ENCODE results near the gene KIAA2012. TPM values are rescaled to one million over a fixed set of nuclear protein-coding genes. Genes with fewer than 3 reads are reported as not detected.

KIAA2012 gene
- total RNA-seq, 1 experiment from 2014 or later = not detected

- no peak for DNase-seq (ENCODE audit: low spot score)
- Histone ChIP-seq H3K27ac (ENCODE audit: low read depth, low read length, poor library complexity, severe bottlenecking) (no peak overlapping the region), H3K4me3 (ENCODE audit: low read depth, low read length, poor library complexity, severe bottlenecking) (no peak overlapping the region), H3K9me3 (ENCODE audit: low read depth, low read length, poor library complexity, severe bottlenecking) (no peaks in the 10 kb centered on the region), H3K27me3 (replicated peaks; ENCODE audit: insufficient read depth, low read depth, low read length, poor library complexity) (no peaks in the 10 kb centered on the region), H3K36me3 (ENCODE audit: insufficient read depth, low read length, poor library complexity, severe bottlenecking) (no peaks in the 10 kb centered on the region), H3K4me1 (ENCODE audit: insufficient read depth, low read length, poor library complexity, severe bottlenecking) (peaks cover 16% of the 10 kb centered on the region)
- no TSS peak for BruUV-seq (replicated peaks)
- CTCF ChIA-PET = no interaction called here
- TF ChIP-seq CTCF (conservative IDR thresholded peaks at IDR 0.05; ENCODE audit: low read depth, low read length) (no peak), EZH2 (IDR thresholded peaks at IDR 0.05; ENCODE audit: borderline replicate concordance, low read depth, low read length, poor library complexity, severe bottlenecking) (no peak)
- POLR2A ChIA-PET (ENCODE audit: low non-redundant PET) = no interaction called here
- intact Hi-C loops (cut with micrococcal nuclease; ENCODE audit: unreplicated experiment) = no loop called here
Measured at GRCh38 chr2:202142540-202142939, 69.5 kb downstream of the KIAA2012 start.

- no peak overlapping the region for H3K27ac ChIP-seq (ENCODE audit: low read depth, low read length, poor library complexity, severe bottlenecking)
- H3K27me3 ChIP-seq (replicated peaks; ENCODE audit: insufficient read depth, low read depth, low read length, poor library complexity) = no peaks in the 10 kb centered on the region
- no peaks in the 10 kb centered on the region for H3K9me3 ChIP-seq (ENCODE audit: low read depth, low read length, poor library complexity, severe bottlenecking)
- no peak for DNase-seq (ENCODE audit: low spot score)
- no peaks in the 10 kb centered on the region for H3K36me3 ChIP-seq (ENCODE audit: insufficient read depth, low read length, poor library complexity, severe bottlenecking)
- H3K4me3 ChIP-seq (ENCODE audit: low read depth, low read length, poor library complexity, severe bottlenecking) = no peak overlapping the region
- no TSS peak for BruUV-seq (replicated peaks)
- ChIA-PET CTCF (no interaction called here), POLR2A (ENCODE audit: low non-redundant PET) (no interaction called here)
- H3K4me1 ChIP-seq (ENCODE audit: insufficient read depth, low read length, poor library complexity, severe bottlenecking) = peaks cover 22% of the 10 kb centered on the region
- intact Hi-C loops (cut with micrococcal nuclease; ENCODE audit: unreplicated experiment) = no loop called here
- no peak for TF ChIP-seq EZH2 (IDR thresholded peaks at IDR 0.05; ENCODE audit: borderline replicate concordance, low read depth, low read length, poor library complexity, severe bottlenecking)
- no peak for TF ChIP-seq CTCF (conservative IDR thresholded peaks at IDR 0.05; ENCODE audit: low read depth, low read length)
Measured at GRCh38 chr2:202147775-202148174, 74.7 kb downstream of the KIAA2012 start.

- Histone ChIP-seq H3K4me3 (ENCODE audit: low read depth, low read length, poor library complexity, severe bottlenecking) (no peak overlapping the region), H3K36me3 (ENCODE audit: insufficient read depth, low read length, poor library complexity, severe bottlenecking) (no peaks in the 10 kb centered on the region), H3K9me3 (ENCODE audit: low read depth, low read length, poor library complexity, severe bottlenecking) (no peaks in the 10 kb centered on the region), H3K4me1 (ENCODE audit: insufficient read depth, low read length, poor library complexity, severe bottlenecking) (peaks cover 22% of the 10 kb centered on the region), H3K27me3 (replicated peaks; ENCODE audit: insufficient read depth, low read depth, low read length, poor library complexity) (no peaks in the 10 kb centered on the region), H3K27ac (ENCODE audit: low read depth, low read length, poor library complexity, severe bottlenecking) (peak overlapping the region; percentile 49)
- CTCF ChIA-PET = interaction anchor here (0.6 kb wide), 1 partner anchor 254 kb away, joined by 4 read pairs; no protein-coding TSS in a partner anchor
- DNase-seq (ENCODE audit: low spot score) = no peak
- POLR2A ChIA-PET (ENCODE audit: low non-redundant PET) = interaction anchor here (0.5 kb wide), 1 partner anchor 64 kb away, joined by 8 read pairs; no protein-coding TSS in a partner anchor
- TF ChIP-seq EZH2 (IDR thresholded peaks at IDR 0.05; ENCODE audit: borderline replicate concordance, low read depth, low read length, poor library complexity, severe bottlenecking) = no peak
- TF ChIP-seq CTCF (conservative IDR thresholded peaks at IDR 0.05; ENCODE audit: low read depth, low read length) = no peak
- intact Hi-C loops (cut with micrococcal nuclease; ENCODE audit: unreplicated experiment) = no loop called here
- no TSS peak for BruUV-seq (replicated peaks)
Measured at GRCh38 chr2:202148515-202149154, 75.6 kb downstream of the KIAA2012 start.

Data from A673 (cell line).